Cortex of kidney (tissue), 1 donor: ENCODE data around the gene CNKSR2.
"Not testable (repeated sequence)": the region's sequence is repeated elsewhere in the genome, so short reads cannot be mapped to it uniquely, and the experiment has no call there.

Source experiments
- DNase-seq: peaks from one replicate; lab custom pipeline; 2025; lab: John Stamatoyannopoulos, UW

The CNKSR2 gene

DNA sequence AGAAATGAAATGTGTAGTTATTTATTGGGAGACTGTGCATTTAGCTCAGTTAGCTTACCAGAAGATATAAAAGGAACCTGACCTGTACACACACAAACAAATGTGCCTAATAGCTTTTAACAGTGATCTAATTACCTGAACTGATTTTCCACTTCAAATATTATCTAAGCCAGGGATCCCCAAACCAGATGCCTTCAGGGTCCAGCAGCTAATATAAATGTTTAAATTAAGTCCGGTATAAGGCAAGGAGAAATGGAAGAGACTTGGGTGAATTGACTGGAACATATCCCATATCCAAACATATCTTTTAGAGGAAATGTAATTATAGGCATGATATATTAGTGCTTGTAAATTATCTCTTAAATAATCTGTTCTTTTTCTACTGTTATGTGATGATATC is 66.7 kb downstream of the CNKSR2 start:
- DNase-seq: no peak

DNA sequence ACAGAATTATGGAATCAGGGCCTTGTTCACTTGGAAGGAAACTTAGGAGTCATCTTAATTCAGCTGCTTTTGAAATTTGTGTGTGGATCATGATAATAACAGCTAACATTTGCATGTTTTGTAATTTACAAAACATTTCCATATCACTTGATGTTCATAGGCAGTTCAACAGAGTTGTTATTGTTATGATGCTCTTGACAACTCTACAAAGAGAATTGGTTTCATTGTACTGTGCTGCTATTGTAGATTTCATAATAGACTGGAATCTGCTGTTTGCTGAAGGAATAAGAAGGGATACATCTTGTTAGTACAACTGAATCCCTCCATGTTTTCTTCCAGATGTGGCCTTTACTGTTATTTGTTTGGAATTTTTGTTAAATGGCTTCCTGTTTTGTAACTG is 83.5 kb downstream of the CNKSR2 start:
- DNase-seq: no peak

DNA sequence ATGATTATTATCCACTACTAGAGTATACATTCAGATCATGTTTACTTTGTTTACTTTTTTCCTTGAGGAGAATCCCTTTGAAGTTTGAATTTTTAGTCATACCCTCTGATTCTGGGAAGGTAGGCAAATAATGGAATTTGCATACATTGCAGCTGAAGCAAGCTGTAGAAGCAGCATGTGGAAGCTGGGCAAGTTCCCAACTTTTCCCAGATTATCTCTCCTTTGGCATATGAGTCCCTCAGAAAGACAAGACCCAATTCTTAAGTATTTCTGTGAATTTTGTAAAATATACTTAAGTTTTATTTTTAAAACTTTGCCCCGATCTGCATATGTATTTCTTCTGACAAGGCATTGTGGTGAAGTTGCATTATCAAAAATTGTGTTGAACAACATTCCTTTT is 94.9 kb downstream of the CNKSR2 start:
- no peak for DNase-seq

DNA sequence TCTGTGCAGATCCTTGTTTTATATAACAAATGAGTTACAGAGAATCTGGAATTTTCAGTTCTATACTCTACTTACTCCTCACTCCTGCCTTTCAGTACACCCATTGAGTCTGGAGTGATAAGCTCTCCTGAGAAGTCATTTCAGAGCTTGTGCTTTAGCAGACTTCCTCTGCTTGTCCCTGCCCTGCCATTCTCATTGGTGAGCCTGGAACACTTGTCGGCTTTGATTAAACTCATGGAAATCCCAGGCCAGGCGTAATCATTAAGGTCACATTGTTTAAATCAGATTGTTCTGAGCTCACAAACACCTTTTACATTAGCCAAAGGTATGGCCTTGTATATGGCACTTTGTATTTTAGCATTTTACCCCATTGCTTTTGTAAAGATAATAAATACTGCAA is 102.7 kb downstream of the CNKSR2 start:
- no peak for DNase-seq

DNA sequence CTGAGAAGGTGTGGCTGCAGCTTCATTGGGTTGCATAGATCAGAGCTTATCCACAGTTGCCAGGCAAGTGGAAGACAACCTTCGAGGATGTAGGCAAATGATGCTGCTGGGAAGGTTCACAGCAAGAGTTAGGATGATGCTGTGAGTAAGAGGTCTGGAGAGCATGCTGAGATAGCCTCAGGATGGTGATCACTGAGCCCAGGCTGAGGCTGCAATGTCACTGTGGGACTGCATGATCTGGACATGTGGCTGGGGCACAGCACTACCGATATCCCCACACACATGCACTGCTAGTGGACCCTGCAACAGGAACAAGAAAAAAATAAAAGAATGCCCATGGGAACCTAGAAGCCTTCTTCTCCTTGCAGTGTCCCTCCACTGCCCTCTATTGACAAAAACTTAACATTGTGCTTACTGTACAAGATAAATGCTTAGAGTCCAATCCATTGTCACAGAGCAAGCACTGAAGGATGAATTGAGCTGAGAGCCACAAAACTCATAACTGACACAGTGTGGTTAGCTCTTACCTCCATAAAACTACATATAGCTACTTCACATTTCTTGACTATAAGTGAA is 105.6 kb downstream of the CNKSR2 start:
- no peak for DNase-seq

DNA sequence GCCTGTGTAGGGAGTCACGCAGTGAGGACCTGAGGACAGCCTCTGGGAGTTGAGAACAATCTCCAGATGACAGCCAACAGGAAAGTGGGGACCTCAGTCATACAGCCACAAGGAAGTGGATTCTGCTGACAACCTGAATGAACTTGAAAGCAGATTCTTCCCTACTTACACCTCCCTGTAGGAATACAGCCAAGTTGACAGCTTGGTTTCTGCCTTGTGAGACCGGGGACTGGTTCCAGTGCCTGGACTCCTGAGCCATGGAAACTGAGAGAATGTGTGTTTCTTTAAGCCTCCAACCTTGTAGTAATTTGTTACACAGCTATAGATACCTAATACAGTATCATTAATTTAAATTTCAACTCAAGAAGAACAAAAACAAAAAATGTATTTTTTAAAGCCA is 107.5 kb downstream of the CNKSR2 start:
- no peak for DNase-seq

DNA sequence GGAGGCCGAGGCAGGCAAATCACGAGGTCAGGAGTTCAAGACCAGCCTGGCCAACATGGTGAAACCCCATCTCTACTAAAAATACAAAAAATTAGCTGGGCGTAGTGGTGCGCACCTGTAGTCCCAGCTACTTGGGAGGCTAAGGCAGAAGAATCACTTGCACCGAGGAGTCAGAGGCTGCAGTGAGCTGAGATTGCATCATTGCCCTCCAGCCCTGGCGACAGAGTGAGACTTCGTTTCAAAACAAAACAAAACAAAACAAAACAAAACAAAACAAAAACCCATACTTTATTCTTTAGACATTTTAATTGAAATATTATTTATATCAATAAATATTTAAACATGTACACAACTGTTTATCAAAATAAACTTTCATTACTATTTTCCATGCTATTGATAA is 109.8 kb downstream of the CNKSR2 start:
- DNase-seq: not testable (repeated sequence)

DNA sequence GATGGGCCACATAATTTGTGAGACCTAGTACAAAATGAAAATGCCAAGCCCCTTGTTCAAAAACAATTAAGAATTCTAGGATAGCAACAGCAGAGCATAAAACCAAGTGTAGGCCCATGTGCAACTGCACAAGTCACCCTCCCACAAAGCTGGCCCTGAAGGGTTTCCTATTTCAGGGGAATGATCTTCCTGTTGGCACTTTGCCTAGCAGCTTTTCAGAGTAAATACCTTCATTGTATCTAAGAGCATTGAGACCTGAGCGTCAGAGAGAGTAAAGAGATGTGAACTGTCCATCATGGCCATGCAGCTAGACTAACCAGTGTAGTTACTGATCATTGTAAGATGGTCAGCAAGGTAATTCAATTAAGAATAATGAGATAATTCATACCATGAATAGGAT is 113.6 kb downstream of the CNKSR2 start:
- no peak for DNase-seq

DNA sequence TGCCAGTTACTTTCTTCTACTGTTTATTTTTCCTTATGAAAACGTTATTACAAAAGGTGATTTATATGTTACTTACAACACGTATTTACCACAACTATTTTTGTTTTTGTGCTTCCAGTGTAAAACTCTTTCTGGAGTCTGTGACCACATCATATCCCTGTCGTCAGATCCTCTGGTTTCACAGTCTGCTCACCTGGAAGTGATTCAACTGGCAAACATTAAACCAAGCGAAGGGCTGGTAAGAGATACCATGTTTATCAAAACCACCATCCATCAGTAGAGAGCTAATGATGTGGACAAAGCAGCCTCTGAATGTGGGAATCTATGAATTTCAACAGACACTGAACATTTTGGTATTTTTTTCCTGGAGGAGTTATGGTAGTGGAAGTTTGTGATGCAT is 116.1 kb downstream of the CNKSR2 start:
- DNase-seq: no peak

DNA sequence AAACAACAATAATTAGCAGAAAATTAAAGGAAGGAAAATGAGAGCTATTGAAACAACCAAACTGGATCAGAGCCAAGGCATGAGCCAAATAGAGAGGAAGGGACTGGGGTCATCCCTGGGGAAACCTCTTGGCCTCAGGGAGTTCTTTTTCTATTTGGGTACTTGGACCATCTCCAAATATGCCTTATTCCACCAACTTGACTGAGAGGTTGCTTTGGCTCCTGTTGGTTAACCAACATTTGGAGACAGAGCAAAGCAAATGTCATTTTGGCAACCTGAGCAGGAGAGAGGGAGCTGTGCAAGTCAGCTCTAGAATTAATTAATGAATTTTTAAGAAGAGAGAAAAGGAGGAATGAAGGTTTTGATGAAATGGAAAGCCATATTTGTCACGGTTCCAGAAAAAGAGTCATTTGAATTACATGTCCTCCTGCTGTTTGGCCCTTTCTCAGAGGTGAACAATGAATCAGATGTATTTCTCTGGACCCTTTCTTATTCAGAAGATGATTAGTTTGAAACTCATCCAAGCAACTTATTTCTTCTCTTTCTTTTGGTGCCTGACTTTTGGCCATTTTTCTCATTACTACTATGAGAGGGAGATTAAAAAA is 119.1 kb downstream of the CNKSR2 start:
- DNase-seq: no peak

DNA sequence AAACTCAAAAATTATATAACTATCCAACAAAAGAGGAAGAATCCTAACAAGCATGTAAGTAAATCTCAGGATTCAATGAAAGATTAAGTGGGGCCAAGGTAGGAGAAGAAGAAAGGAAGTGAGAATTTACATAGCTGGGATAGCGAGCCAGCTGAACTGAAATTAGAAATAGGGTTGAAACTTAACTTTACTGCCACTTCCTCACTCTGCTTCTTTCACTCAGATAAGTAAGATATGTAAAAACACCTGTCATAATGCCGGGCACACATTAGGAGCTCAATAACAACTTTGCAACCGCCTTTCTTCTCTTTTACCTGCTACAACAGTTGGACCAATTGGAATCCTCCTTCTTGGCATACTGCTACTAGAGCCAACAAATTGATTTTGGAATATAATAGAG is 129.4 kb downstream of the CNKSR2 start:
- no peak for DNase-seq

DNA sequence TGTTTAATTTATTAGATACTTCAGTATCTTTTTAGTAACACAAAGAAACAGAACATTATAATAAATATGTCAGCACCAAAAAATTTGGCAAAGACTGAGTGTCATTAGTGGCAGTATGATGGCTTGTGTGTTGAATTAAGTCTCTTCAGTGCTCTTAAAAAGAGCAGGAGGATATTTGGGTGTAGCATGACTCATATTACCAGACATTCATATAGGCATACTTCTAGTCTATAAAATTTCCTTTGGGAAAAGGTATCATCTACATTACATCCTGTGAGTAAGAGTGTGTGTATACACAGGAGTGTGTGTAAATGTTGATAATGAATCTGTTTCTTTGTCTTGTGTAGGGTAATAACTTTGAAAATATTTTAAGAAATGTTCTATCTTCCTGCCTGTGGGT is 135.7 kb downstream of the CNKSR2 start:
- DNase-seq: no peak

DNA sequence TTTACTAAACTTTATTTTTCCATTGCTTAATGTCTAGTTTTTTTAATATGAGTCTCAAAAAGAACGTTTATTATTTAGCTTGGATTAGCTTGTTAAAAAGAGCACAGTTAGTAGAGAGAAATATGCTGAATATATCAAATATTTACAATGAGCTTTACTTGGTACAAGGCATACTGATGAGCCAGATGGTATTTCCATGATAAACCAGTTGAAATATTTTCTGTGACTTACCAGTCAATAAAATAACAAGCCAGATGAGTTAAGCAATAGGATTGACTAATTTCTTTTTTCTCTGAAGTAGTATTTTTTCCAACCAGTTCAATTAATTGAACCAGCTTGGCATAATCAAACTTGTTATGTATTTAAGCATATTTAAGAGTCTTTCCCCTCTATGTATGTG is 149.8 kb downstream of the CNKSR2 start:
- DNase-seq: no peak

DNA sequence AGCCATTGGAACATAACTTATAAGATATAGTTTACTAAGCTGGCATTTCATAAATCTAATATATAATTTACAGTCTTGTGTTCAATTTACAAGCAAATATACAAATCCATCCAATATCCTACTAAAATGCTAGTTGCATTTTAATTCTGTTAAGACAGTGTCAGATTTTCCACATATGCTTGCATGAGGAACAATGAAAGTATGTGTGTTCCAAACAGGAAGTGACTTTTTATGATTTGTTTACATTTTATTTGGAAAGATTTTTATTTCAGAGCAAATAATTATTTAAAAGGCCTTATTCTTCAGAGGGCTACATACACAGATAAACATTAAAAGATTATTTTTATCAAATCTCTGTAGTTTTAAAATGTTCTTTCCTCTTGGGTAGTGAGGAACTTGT is 153.9 kb downstream of the CNKSR2 start:
- no peak for DNase-seq

DNA sequence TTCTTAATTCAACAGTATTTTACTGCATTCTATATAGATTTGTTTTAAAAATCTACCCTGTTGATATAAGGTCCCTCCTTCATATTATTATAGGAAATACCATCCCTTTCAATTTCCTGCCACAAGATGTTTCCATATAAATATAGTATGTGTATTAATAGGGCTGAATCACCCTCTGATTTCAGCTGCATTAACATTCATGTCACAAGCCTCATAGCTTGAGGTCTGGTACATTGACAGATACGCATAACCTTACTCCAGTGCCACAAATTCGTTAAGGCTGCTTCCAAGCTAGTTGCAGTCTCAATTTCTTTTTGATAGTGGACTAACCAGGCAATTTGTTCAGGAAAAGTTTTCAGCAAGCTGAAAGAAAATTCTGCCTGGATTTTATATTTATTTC is 155.6 kb downstream of the CNKSR2 start:
- DNase-seq: no peak

DNA sequence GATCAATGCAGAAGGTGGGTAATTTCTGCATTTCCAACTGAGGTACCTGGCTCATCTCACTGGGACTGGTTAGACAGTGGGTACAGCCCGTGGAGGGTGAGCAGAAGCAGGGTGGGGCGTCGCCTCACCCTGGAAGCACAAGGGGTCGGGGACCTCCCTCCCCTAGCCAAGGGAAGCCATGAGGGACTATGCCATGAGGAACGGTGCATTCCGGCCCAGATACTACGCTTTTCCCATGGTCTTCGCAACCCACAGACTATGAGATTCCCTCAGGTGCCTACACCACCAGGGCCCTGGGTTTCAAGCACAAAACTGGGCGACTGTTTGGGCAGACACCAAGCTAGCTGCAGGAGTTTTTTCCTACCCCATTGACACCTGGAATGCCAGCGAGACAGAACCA is 170.4 kb downstream of the CNKSR2 start:
- not testable (repeated sequence) for DNase-seq

DNA sequence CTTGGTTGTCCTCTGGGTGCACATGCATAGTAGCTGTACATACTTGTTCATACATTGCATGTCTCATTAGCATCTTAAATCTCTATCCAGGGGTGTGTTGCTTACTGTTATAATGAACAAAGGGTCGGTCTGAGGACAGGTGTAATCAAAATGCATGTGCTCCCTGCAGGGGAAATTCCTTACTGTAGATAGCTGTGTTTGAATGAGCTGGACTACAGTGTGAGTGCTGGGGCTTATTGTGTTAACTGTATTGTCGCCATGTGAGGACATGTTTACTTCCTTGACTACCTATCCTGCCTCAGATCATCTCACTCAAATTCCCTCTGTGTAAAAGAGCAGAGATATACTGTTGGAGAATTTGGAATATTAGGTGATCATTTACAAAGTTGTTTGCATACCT is 185.2 kb downstream of the CNKSR2 start:
- DNase-seq: no peak

DNA sequence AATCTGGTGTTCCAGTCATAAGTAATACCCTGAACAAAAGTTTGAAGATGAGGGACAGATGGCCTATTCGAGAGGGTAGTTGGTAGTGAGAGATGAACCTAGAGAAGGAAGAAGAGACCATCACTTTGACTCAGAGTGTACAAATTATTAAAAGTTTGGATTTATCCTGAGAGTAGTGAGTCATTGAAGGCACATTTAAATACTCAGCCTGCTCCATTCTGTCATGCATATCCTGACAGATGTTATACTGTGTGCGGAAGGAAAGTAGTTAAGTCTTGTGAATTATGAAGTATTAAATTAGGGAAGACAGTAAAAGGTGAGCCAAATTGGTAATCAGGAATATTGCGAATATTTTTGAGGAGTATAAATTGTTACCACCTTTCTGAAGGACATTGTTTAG is 190.8 kb downstream of the CNKSR2 start:
- DNase-seq: no peak

DNA sequence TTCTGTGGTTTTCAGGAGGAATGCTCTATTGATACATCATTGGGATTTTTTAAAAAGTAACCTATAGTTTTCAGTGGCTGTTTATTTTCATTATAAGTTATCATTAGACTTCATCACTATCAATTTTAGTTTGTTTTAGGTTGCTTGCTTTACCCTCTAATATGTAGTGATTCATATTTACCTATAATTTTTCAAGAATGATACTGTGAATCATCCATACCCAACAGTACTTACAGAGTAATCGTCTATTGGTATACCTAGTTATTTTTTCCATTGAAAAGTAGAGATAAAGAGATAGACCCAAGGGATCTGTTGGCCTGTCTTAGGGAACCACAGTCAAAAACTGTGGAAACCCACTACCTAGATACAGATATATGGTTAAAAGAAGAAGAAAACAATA is 200.6 kb downstream of the CNKSR2 start:
- DNase-seq: no peak

DNA sequence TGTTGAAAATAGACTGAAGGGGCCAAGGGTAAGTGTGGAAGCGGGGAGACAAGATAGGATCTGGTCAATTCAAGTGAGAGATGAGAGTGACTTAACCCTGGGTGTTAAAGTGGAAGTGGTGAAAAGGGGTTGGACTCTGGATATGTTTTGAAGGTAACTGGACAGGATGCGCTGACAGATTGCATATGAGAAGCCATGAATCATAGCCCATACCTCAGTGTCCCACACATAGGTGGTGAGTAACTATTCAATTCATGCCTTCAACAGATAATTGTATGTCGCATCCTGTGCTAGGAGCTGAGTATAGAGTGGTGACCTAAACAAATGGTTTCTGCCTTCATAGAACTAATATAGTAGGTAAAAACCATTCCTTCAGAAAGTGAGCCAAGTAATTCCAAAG is 207.3 kb downstream of the CNKSR2 start:
- no peak for DNase-seq

DNA sequence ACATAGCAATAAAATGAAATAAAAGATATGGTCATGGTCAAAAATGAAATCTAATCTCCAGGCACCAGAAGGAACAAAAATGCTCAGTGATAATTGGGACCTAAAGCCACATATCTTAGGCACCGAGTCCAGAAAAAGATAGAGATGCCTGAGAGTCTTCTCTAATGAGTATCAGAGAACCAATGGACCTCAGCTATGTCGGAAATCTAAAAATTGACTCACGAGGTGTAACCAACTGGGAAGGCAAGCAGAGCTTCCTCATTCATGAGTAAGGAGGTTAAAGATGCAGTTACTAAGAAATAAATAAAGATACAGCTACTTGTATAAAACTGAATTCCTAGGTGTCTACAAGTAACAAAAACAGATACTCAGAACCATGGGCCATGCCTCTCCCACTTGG is 211.8 kb downstream of the CNKSR2 start:
- no peak for DNase-seq

DNA sequence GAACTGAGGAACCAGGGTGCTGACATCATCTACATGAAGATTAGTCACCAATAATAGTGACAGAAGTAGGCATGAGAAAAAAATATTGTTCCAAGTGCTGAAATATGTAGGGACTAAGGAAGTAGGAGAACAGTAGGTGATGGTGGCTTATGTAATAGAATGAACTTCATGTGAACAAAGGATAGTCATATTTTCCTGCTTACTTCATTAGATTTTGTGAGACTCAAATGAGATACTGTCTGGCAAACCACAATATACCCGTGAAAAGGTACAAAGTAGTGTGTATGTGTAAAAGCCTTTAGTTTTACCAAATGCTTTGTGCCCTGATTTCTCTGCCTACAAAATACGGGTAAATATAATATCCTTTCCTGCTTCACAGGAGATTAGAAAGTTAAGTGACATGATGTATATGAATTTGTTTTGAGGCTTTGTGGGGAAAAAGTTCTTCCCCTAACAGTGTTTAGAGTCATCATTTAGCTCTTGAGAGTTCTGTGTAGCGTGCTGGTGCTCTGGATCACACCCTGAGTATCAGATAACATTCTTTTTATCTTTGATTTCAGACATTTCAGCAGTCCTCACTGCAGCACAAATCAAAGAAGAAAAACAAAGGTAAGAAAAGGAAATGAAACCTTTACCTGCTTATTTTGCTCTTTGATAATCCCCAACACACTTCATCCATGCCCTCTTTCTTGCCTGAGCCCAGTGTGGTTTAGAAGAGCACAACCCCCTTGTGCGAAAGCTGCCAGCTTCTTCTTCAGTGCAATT is 216.0 kb downstream of the CNKSR2 start:
- no peak for DNase-seq

DNA sequence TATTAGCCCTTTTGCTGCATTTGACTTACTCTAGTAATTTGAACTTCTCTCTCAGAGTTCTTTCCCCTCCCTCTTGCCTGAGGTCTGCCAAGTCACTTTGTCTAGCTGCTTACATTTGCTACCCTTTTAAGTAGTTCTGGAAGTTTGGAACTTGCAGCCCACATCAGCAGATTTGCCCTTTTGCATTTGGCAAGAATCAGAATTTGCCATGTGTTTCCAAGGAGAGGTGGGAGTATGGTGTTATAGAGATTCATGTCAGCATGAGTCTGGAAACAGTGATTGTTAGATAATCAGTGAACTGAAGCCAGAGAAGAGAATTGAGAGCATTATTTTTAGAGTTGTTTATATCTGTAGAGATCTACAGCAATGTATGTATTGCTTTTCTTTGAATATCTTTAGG is 231.8 kb downstream of the CNKSR2 start:
- DNase-seq: no peak

DNA sequence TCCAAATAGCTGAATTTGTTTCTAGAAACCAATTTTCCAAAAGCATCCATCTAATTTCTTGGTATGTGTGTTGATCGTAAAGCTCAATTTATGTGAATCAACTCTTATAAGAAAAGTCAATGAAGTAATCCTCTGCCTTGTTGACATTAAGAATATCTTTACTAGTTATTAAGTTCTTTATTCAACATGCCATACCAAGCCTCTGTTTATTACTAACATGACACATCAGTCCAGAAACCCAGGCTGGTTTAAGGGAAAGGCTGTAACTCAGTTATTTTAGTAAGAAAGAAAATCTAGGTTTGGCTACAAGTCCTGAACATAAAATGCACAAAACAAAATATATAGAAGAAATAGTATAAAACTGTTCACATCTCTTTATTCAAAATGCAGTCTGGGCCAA is 235.9 kb downstream of the CNKSR2 start:
- no peak for DNase-seq
